Upper lobe of left lung (tissue), 4 donors: Measurements from ENCODE around the gene NSD1.

Experiments used
- EP300 ChIP-seq, 4 donors: sonication (generic); formaldehyde crosslinking; IDR thresholded peaks; one replicate each; pipeline ENCODE4 v1.5.1; 2017; ENCODE audit warnings: antibody characterized with exemption in 4 of 4, control low read depth in 2 of 4
- POLR2A ChIP-seq, 4 donors: fragments of 450-650 bp; IDR thresholded peaks; one replicate each; pipeline ENCODE4 v1.5.1; 2016 to 2017; ENCODE audit warnings: antibody characterized with exemption in 4 of 4, mild to moderate bottlenecking in 2 of 4
- POLR2AphosphoS5 ChIP-seq, 2 donors: sonication (generic); formaldehyde crosslinking; IDR thresholded peaks; one replicate each; pipeline ENCODE4 v1.5.1; 2017; ENCODE audit warnings: antibody characterized with exemption in 2 of 2
- TF ChIP-seq, protein P1 (sequence below), 6 experiments: fragments of 450-650 bp in 4 of 6; fragments of 200-600 bp in 2 of 6; sonication (generic) in 2 of 6; IDR thresholded peaks; one replicate each; pipeline ENCODE4 v1.5.1; 2016 to 2019; ENCODE audit warnings: antibody characterized with exemption in 6 of 6

DNA sequence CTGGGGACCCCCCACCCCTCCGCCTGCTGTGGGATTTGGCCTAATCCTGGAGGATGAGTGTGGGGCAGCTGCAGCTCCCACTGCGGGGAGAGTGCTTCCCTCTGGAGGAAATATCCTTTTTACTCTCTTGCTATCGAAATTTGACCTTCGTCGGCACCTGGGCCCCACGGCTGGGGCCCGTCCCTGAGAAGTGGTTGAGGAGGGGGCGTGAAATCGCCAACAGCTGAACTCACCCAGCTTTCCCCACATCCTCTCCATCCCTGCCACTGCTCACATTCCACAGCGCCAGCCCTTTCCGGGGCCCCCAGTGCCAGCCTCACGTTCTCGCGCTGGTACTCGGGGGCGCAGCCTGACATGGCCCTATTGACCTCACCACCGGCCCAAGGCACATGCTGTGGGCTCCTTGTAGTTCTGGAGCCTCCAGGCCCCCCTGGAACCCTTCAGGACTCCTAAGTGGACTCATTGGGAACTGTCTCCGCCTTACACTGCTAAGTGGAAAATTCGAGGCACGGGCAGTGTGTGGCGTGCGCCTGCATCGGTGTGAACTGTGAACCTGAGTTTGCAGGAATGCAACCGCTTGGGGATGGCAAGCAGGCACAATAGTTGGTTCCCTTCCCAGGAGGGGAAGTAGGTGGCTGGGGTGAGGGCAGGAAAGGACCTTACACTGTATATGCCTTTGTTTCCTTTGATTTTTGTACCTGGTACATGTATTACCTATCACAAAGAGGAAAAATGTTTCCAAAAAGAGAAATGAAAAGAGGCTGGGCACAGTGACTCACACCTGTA, 27.7 kb upstream of the NSD1 start:
- TF ChIP-seq, protein P1, sequence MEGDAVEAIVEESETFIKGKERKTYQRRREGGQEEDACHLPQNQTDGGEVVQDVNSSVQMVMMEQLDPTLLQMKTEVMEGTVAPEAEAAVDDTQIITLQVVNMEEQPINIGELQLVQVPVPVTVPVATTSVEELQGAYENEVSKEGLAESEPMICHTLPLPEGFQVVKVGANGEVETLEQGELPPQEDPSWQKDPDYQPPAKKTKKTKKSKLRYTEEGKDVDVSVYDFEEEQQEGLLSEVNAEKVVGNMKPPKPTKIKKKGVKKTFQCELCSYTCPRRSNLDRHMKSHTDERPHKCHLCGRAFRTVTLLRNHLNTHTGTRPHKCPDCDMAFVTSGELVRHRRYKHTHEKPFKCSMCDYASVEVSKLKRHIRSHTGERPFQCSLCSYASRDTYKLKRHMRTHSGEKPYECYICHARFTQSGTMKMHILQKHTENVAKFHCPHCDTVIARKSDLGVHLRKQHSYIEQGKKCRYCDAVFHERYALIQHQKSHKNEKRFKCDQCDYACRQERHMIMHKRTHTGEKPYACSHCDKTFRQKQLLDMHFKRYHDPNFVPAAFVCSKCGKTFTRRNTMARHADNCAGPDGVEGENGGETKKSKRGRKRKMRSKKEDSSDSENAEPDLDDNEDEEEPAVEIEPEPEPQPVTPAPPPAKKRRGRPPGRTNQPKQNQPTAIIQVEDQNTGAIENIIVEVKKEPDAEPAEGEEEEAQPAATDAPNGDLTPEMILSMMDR (IDR thresholded peaks at IDR 0.05), result no peak
- TF ChIP-seq POLR2AphosphoS5 (IDR thresholded peaks at IDR 0.05), result no peak
- no peak for TF ChIP-seq EP300 (IDR thresholded peaks at IDR 0.05)
- TF ChIP-seq POLR2A (IDR thresholded peaks at IDR 0.05), result no peak
